Thyroid gland (tissue), 4 donors: ENCODE data around the gene SYTL3. TPM values are rescaled to one million over a fixed set of nuclear protein-coding genes. Genes with fewer than 3 reads are reported as not detected.
A peak's percentile ranks its signal among the peaks of the same experiment; 100 is the strongest.
"Not testable (repeated sequence)": the region's sequence is repeated elsewhere in the genome, so short reads cannot be mapped to it uniquely, and the experiment has no call there.

Source experiments
- DNase-seq, 2 donors: peaks; one replicate each; pipeline ENCODE4 v3.0.0-alpha.2; 2019
- H3K27ac ChIP-seq, 3 donors: fragments of 200-600 bp; sonication (generic); 1 replicate in 2 of 3; 2 replicates in 1 of 3; pipeline ENCODE4 v1.5.1; 2016 to 2019; ENCODE audit warnings: mild to moderate bottlenecking in 1 of 3, moderate library complexity in 1 of 3
- H3K27me3 ChIP-seq: fragments of 200-600 bp; sonication (generic); one replicate; pipeline ENCODE4 v1.5.1; 2019
- H3K36me3 ChIP-seq, 2 donors: fragments of 200-600 bp; sonication (generic); one replicate each; pipeline ENCODE4 v1.5.1; 2016 to 2019
- H3K4me1 ChIP-seq, 2 donors: fragments of 200-600 bp; sonication (generic); one replicate each; pipeline ENCODE4 v1.5.1; 2017 to 2019
- H3K4me3 ChIP-seq, 3 donors: fragments of 200-600 bp; sonication (generic); replicated peaks in 1 of 3; 1 replicate in 2 of 3; 2 replicates in 1 of 3; pipeline ENCODE4 v1.5.1; 2016; ENCODE audit warnings: mild to moderate bottlenecking in 1 of 3
- H3K9me3 ChIP-seq: fragments of 200-600 bp; sonication (generic); one replicate; pipeline ENCODE4 v1.5.1; 2017
- CTCF ChIP-seq, 6 experiments: fragments of 200-600 bp in 3 of 6; fragments of 450-650 bp in 3 of 6; sonication (generic) in 3 of 6; IDR thresholded peaks; one replicate each; pipeline ENCODE4 v1.5.1; 2016 to 2019; ENCODE audit warnings: antibody characterized with exemption in 6 of 6, mild to moderate bottlenecking in 2 of 6, inconsistent platforms in 1 of 6, moderate library complexity in 1 of 6
- POLR2A ChIP-seq, 2 donors: fragments of 450-650 bp; IDR thresholded peaks; one replicate each; pipeline ENCODE4 v1.6.1; 2017; ENCODE audit warnings: antibody characterized with exemption in 2 of 2, mild to moderate bottlenecking in 2 of 2, moderate library complexity in 1 of 2
- WGBS, 2 donors: methylation state at CpG; one replicate each; pipeline ENCODE4 v1.1.5; 2017; 5-methylcytosine and 5-hydroxymethylcytosine counted together
- intact Hi-C: fragments of 100-400 bp; cut with DNase I; formaldehyde crosslinking; loops from one replicate; pipeline ENCODE4 v1.15.1; 2023
- total RNA-seq, 4 donors: library from RNA; depleted of rRNA; stranded (reverse); fragments of >200 nt; gene quantifications; one replicate each; pipeline ENCODE4 v1.2.3, GENCODE V29; 2016

SYTL3 gene
- total RNA-seq, 4 donors from 2014 or later, result 16.9 to 33.0 (median 24.4) TPM

- Histone ChIP-seq H3K27me3 (no peaks in the 10 kb centered on the region), H3K4me1 (peaks cover 0 to 22% of the 10 kb centered on the region in 2 donors), H3K36me3 (peaks cover 0 to 12% of the 10 kb centered on the region in 2 donors), H3K27ac (peak overlapping the region in 1 of 3 donors; percentile 73), H3K4me3 (no peak overlapping the region), H3K9me3 (no peaks in the 10 kb centered on the region)
- 83 to 87% methylated on average over 9 of the region's 9 CpGs for WGBS, 2 donors
- intact Hi-C loops, result no loop called here
- TF ChIP-seq POLR2A (IDR thresholded peaks at IDR 0.05) (no peak), CTCF (IDR thresholded peaks at IDR 0.05) (no peak)
- no peak for DNase-seq
Measured at GRCh38 chr6:158610319-158610968, 39.4 kb upstream of the SYTL3 start.

- 56 to 81% methylated on average over 3 of the region's 3 CpGs for WGBS, 2 donors
Measured at GRCh38 chr6:158611039-158611438, 38.8 kb upstream of the SYTL3 start.

GRCh38 chr6:158611541-158612370, 38.1 kb upstream of the SYTL3 start:
- no peak for TF ChIP-seq POLR2A (IDR thresholded peaks at IDR 0.05)
- Histone ChIP-seq H3K4me1 (peaks cover 0 to 22% of the 10 kb centered on the region in 2 donors), H3K4me3 (no peak overlapping the region), H3K27me3 (no peaks in the 10 kb centered on the region), H3K27ac (peak overlapping the region; percentile 54 to 73 (median 73)), H3K9me3 (no peaks in the 10 kb centered on the region), H3K36me3 (peaks cover 0 to 12% of the 10 kb centered on the region in 2 donors)
- peak; percentile 80 to 82 for DNase-seq
- intact Hi-C loops, result no loop called here
- WGBS, 2 donors, result 48 to 57% methylated on average over 14 of the region's 14 CpGs

More at GRCh38 chr6:158611039-158611438, 38.8 kb upstream of the SYTL3 start:
- TF ChIP-seq CTCF (IDR thresholded peaks at IDR 0.05), result no peak
- TF ChIP-seq POLR2A (IDR thresholded peaks at IDR 0.05), result no peak
- intact Hi-C loops, result no loop called here
- Histone ChIP-seq H3K27ac (peak overlapping the region; percentile 16 to 73 (median 73)), H3K4me1 (peaks cover 0 to 22% of the 10 kb centered on the region in 2 donors), H3K9me3 (no peaks in the 10 kb centered on the region), H3K27me3 (no peaks in the 10 kb centered on the region), H3K4me3 (no peak overlapping the region), H3K36me3 (peaks cover 0 to 12% of the 10 kb centered on the region in 2 donors)
- DNase-seq, result no peak

- WGBS, 2 donors, result 98 to 100% methylated on average over 3 of the region's 3 CpGs
- intact Hi-C loops, H3K27me3 ChIP-seq, H3K4me3 ChIP-seq, H3K36me3 ChIP-seq, H3K27ac ChIP-seq, H3K9me3 ChIP-seq, DNase-seq: not testable (repeated sequence)
- H3K4me1 ChIP-seq, result peaks cover 0 to 22% of the 10 kb centered on the region in 2 donors
Measured at GRCh38 chr6:158614606-158615005, 35.2 kb upstream of the SYTL3 start.

- DNase-seq, H3K27ac ChIP-seq, H3K9me3 ChIP-seq, H3K4me3 ChIP-seq, H3K4me1 ChIP-seq, intact Hi-C loops, H3K36me3 ChIP-seq, H3K27me3 ChIP-seq: not testable (repeated sequence)
- WGBS, 2 donors, result 96 to 98% methylated on average over 3 of the region's 3 CpGs
Measured at GRCh38 chr6:158618289-158618688, 31.6 kb upstream of the SYTL3 start.

- intact Hi-C loops, result no loop called here
- Histone ChIP-seq H3K4me3 (no peak overlapping the region), H3K9me3 (no peaks in the 10 kb centered on the region), H3K27me3 (no peaks in the 10 kb centered on the region), H3K27ac (no peak overlapping the region), H3K36me3 (no peaks in the 10 kb centered on the region), H3K4me1 (peaks cover 19 to 21% of the 10 kb centered on the region in 2 donors)
- no peak for DNase-seq
- WGBS, 2 donors, result 84 to 90% methylated on average over 17 of the region's 17 CpGs
- no peak for TF ChIP-seq CTCF (IDR thresholded peaks at IDR 0.05)
- no peak for TF ChIP-seq POLR2A (IDR thresholded peaks at IDR 0.05)
Measured at GRCh38 chr6:158619922-158620801, 29.7 kb upstream of the SYTL3 start.
